CD4-positive, alpha-beta memory T cell (primary cell): ENCODE measurements around the gene NAV3. TPM values are rescaled to one million over a fixed set of nuclear protein-coding genes. Genes with fewer than 3 reads are reported as not detected.

Source experiments
- CTCF ChIA-PET: fragments of 350-600 bp; sonication (Branson Sonifier 250); formaldehyde crosslinking; loops from one replicate; lab custom pipeline; 2021; ENCODE audit warnings: inconsistent platforms; ENCODE audit not compliant: partially characterized antibody; lab: Charles Lee
- POLR2A ChIA-PET: fragments of 350-600 bp; sonication (Branson Sonifier 250); formaldehyde crosslinking; loops from one replicate; lab custom pipeline; 2021; ENCODE audit not compliant: partially characterized antibody; lab: Charles Lee
- DNase-seq, 5 donors: peaks; one replicate each; pipeline versions ENCODE4 v3.0.0 to v3.0.0-alpha.2; 2020 to 2022; ENCODE audit warnings: mixed read lengths in 1 of 5
- H3K27ac ChIP-seq: one replicate; pipeline ENCODE4 v1.7.0; 2013; ENCODE audit warnings: low read depth, low read length
- H3K27me3 ChIP-seq: 2 replicates; pipeline ENCODE4 v1.7.0; 2013; ENCODE audit warnings: mild to moderate bottlenecking, low read length, moderate library complexity; ENCODE audit not compliant: insufficient read depth
- H3K36me3 ChIP-seq: 2 replicates; pipeline ENCODE4 v1.7.0; 2013; ENCODE audit warnings: mild to moderate bottlenecking, low read length, moderate library complexity; ENCODE audit not compliant: insufficient read depth
- H3K4me1 ChIP-seq: 2 replicates; pipeline ENCODE4 v1.7.0; 2013; ENCODE audit warnings: mild to moderate bottlenecking, low read length, moderate library complexity; ENCODE audit not compliant: insufficient read depth
- H3K4me3 ChIP-seq, 2 donors: one replicate each; pipeline ENCODE4 v1.7.0; 2013; ENCODE audit warnings: low read length in 2 of 2, mild to moderate bottlenecking in 1 of 2
- H3K9me3 ChIP-seq, 2 donors: one replicate each; pipeline ENCODE4 v1.7.0; 2013; ENCODE audit warnings: low read length in 2 of 2, control low read depth in 1 of 2; ENCODE audit not compliant: control insufficient read depth in 1 of 2
- H3K27ac Mint-ChIP-seq, 7 donors: one replicate each; pipeline ENCODE4 v1.8.0; 2020 to 2021; ENCODE audit warnings: mixed read lengths in 7 of 7, mild to moderate bottlenecking in 6 of 7, inconsistent platforms in 3 of 7, moderate library complexity in 3 of 7
- H3K27me3 Mint-ChIP-seq, 2 donors: one replicate each; pipeline ENCODE4 v1.8.0; 2020 to 2021; ENCODE audit warnings: mixed read lengths in 2 of 2
- H3K36me3 Mint-ChIP-seq, 2 donors: one replicate each; pipeline ENCODE4 v1.8.0; 2020 to 2021; ENCODE audit warnings: mixed read lengths in 2 of 2, inconsistent platforms in 1 of 2, mild to moderate bottlenecking in 1 of 2
- H3K4me1 Mint-ChIP-seq, 4 donors: one replicate each; pipeline ENCODE4 v1.8.0; 2020 to 2021; ENCODE audit warnings: mixed read lengths in 4 of 4, mild to moderate bottlenecking in 1 of 4
- H3K4me3 Mint-ChIP-seq, 8 donors: one replicate each; pipeline ENCODE4 v1.8.0; 2020 to 2021; ENCODE audit warnings: mixed read lengths in 8 of 8, mild to moderate bottlenecking in 7 of 8, moderate library complexity in 6 of 8, inconsistent platforms in 3 of 8
- H3K9me3 Mint-ChIP-seq, 8 donors: one replicate each; pipeline ENCODE4 v1.8.0; 2020 to 2021; ENCODE audit warnings: mixed read lengths in 8 of 8, mild to moderate bottlenecking in 5 of 8, inconsistent platforms in 3 of 8, moderate library complexity in 1 of 8
- intact Hi-C: fragments of 100-400 bp; cut with micrococcal nuclease; formaldehyde crosslinking; loops from one replicate; pipeline ENCODE4 v1.15.1; 2023
- polyA plus RNA-seq, 2 donors: library from polyadenylated mRNA; unstranded; fragments of 300-500 nt; fragmentation: Illumina TruSeq; gene quantifications; one replicate each; pipeline ENCODE4 v1.2.3, GENCODE V29; 2021
- total RNA-seq, 2 experiments: library from RNA; stranded (reverse); gene quantifications; one replicate each; pipeline ENCODE4 v1.2.3, GENCODE V29; 2021

Gene NAV3
- total and polyA plus RNA-seq, 4 experiments from 2014 or later: not detected

DNA sequence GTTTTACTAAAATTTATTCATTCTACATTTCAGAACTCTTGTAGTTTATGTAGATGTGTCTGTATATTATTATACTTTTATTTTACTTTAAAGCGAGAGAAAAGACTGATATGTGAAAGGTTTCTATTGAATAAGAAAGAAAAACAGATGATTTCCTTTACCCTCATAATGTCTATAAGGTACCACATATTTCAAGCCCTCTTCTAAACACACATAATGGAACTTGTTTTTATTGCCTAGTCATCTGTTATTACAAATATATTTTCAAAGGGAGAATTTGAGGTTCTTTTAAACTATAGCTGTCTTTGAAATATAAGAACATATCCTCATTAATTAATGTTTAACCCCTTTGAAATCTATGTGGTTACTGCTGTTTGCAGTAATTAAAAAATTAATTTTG lies 34.5 kb downstream of the NAV3 start:
- H3K9me3 ChIP-seq: no peaks in the 10 kb centered on the region
- H3K27me3 ChIP-seq: no peaks in the 10 kb centered on the region
- H3K36me3 ChIP-seq: no peaks in the 10 kb centered on the region
- Mint-ChIP-seq H3K4me1 (no peaks in the 10 kb centered on the region), H3K9me3 (peaks cover 0 to 11% (median 4%) of the 10 kb centered on the region in 8 donors), H3K36me3 (no peaks in the 10 kb centered on the region), H3K27ac (no peak overlapping the region), H3K4me3 (no peak overlapping the region), H3K27me3 (no peaks in the 10 kb centered on the region)
- intact Hi-C loops: no loop called here
- H3K4me3 ChIP-seq: no peak overlapping the region
- H3K4me1 ChIP-seq: no peaks in the 10 kb centered on the region
- DNase-seq: no peak
- no peak overlapping the region for H3K27ac ChIP-seq
- CTCF ChIA-PET: no interaction called here
- POLR2A ChIA-PET: no interaction called here

DNA sequence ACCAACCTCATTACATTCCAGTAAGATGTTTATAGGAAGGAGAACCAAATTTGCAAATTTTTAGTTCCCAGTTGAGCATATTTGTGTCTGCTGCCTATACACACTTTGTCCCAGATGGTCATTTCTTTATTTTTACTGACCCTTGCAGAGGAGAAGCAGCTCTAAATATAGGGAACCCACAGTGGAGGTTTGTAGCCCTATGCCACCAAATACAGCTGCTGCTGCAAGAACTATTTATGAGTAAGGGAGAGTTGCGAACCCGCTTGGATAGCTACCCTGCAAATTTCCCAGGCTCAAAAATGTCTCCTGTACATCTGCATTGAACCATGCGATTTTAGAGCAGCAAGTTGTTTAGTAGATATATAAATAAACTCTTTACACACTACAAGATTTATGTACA lies 48.2 kb downstream of the NAV3 start:
- CTCF ChIA-PET: no interaction called here
- H3K9me3 Mint-ChIP-seq: peaks cover 0 to 17% (median 6%) of the 10 kb centered on the region in 8 donors

DNA sequence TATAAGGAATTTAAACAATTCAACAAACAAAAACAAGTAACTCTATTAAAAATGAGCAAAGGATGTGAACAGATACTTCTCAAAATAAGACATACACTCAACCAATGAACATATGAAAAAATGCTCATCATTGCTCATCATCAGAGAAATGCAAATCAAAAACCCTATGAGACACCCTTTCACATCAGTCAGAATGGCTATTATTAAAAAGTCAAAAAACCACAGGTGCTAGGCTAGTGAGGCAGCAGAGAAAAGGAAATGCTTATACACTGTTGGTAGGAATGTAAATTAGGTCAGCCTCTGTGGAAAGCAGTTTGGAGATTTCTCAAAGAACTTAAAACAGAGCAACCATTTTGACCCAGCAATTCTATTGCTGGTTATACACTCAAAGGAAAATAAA lies 52.0 kb downstream of the NAV3 start:
- ChIA-PET CTCF (no interaction called here), POLR2A (no interaction called here)
- Mint-ChIP-seq H3K9me3 (peaks cover 0 to 22% (median 6%) of the 10 kb centered on the region in 8 donors), H3K4me1 (no peaks in the 10 kb centered on the region), H3K27me3 (no peaks in the 10 kb centered on the region), H3K27ac (no peak overlapping the region), H3K4me3 (no peak overlapping the region), H3K36me3 (no peaks in the 10 kb centered on the region)
- DNase-seq: no peak
- intact Hi-C loops: no loop called here
- Histone ChIP-seq H3K9me3 (no peaks in the 10 kb centered on the region), H3K4me3 (no peak overlapping the region), H3K27me3 (no peaks in the 10 kb centered on the region), H3K27ac (no peak overlapping the region), H3K36me3 (no peaks in the 10 kb centered on the region), H3K4me1 (no peaks in the 10 kb centered on the region)

More for the DNA sequence above, 48.2 kb downstream of the NAV3 start:
- H3K36me3 ChIP-seq: no peaks in the 10 kb centered on the region
- H3K9me3 ChIP-seq: no peaks in the 10 kb centered on the region
- intact Hi-C loops: no loop called here
- no peaks in the 10 kb centered on the region for H3K36me3 Mint-ChIP-seq
- POLR2A ChIA-PET: no interaction called here
- H3K27ac Mint-ChIP-seq: peak overlapping the region in 1 of 7 donors; percentile 37
- no peak overlapping the region for H3K27ac ChIP-seq
- H3K4me3 Mint-ChIP-seq: no peak overlapping the region
- H3K4me3 ChIP-seq: no peak overlapping the region
- no peaks in the 10 kb centered on the region for H3K4me1 Mint-ChIP-seq
- DNase-seq: no peak
- H3K4me1 ChIP-seq: no peaks in the 10 kb centered on the region
- H3K27me3 ChIP-seq: no peaks in the 10 kb centered on the region
- H3K27me3 Mint-ChIP-seq: no peaks in the 10 kb centered on the region

DNA sequence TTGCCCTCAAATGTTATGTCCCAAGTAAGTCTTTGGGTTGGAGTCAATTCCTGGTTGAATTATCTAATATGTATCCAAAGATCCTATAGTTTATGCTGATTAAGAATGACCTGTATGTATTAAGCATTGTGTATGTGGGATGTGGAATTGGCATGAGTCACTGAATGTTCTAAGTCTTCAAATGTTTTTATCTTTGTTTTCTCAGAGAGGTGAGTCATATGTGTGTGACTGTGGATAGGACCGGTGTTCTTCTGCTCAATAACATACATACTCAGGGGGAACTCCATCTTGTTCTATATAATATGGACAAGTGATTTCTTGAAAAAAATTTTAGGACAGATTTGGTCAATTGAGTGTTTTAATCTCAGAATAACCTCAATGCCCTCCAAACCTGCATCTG lies 57.9 kb downstream of the NAV3 start:
- no peak for DNase-seq
- no peaks in the 10 kb centered on the region for H3K27me3 ChIP-seq

DNA sequence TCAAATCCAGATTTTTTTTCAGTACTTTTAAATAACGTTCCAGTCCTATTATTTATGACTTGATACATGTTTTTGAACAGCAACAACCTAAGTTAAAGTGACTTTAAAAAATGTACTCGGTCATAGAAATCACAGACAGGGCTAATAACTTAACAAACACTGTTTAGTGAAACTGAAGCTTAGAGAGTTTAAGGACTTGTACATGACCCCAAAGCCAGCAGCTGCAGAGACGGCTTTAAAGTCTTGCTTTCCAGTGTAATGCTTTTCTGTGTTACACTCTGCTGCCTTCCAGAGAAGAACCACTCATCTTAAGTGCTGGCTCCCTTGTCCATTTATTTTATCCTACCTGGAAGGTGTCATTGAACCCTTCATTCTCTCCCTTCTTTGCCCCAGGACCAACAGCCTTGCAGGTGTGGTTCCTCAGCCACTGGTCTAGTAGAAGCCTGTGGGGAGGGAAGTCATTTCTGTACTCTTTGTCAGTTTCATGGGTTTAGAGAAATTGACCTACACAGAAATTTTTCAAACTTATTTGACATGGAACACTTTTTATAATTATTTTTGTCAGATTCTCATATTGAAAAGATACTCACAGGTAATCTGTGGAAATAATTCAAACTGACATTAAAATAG lies 60.9 kb downstream of the NAV3 start:
- Mint-ChIP-seq H3K36me3 (no peaks in the 10 kb centered on the region), H3K27ac (no peak overlapping the region), H3K4me3 (no peak overlapping the region), H3K4me1 (no peaks in the 10 kb centered on the region), H3K27me3 (no peaks in the 10 kb centered on the region), H3K9me3 (peaks cover 0 to 5% (median 4%) of the 10 kb centered on the region in 8 donors)
- CTCF ChIA-PET: no interaction called here
- no peak overlapping the region for H3K4me3 ChIP-seq
- H3K27me3 ChIP-seq: no peaks in the 10 kb centered on the region
- POLR2A ChIA-PET: no interaction called here
- H3K36me3 ChIP-seq: no peaks in the 10 kb centered on the region
- no peaks in the 10 kb centered on the region for H3K9me3 ChIP-seq
- H3K27ac ChIP-seq: no peak overlapping the region
- intact Hi-C loops: no loop called here
- H3K4me1 ChIP-seq: no peaks in the 10 kb centered on the region
- no peak for DNase-seq

More for the DNA sequence above, 57.9 kb downstream of the NAV3 start:
- intact Hi-C loops: no loop called here
- H3K36me3 ChIP-seq: no peaks in the 10 kb centered on the region
- CTCF ChIA-PET: no interaction called here
- no peaks in the 10 kb centered on the region for H3K4me1 ChIP-seq
- H3K36me3 Mint-ChIP-seq: no peaks in the 10 kb centered on the region
- peaks cover 0 to 10% (median 2%) of the 10 kb centered on the region in 8 donors for H3K9me3 Mint-ChIP-seq
- POLR2A ChIA-PET: no interaction called here
- H3K4me1 Mint-ChIP-seq: no peaks in the 10 kb centered on the region
- no peak overlapping the region for H3K27ac Mint-ChIP-seq
- H3K4me3 Mint-ChIP-seq: no peak overlapping the region
- H3K27me3 Mint-ChIP-seq: no peaks in the 10 kb centered on the region
- no peak overlapping the region for H3K4me3 ChIP-seq
- H3K9me3 ChIP-seq: no peaks in the 10 kb centered on the region
- no peak overlapping the region for H3K27ac ChIP-seq

DNA sequence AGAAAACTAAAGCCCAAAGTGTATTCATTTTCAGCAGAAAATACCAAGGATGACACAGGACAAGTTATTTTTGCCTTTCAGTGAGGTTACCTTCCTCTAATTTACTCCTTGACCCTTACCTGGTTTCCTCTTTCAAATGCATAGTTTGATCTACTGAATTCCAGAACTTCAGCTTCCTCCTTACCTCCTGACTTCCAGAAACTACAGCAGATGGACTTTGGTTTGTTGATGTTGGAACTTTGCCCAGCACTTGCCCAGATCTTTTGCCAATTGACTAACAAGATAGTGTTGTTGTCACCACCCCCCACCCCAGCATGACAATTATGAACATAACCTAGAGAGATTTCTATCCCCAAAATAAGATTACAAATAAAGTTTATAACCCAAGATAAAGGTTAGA lies 63.2 kb downstream of the NAV3 start:
- H3K4me3 ChIP-seq: no peak overlapping the region
- H3K27me3 ChIP-seq: no peaks in the 10 kb centered on the region
- Mint-ChIP-seq H3K27ac (no peak overlapping the region), H3K4me3 (no peak overlapping the region), H3K9me3 (peaks cover 0 to 8% (median 1%) of the 10 kb centered on the region in 8 donors), H3K27me3 (no peaks in the 10 kb centered on the region), H3K36me3 (no peaks in the 10 kb centered on the region), H3K4me1 (no peaks in the 10 kb centered on the region)
- ChIA-PET POLR2A (no interaction called here), CTCF (no interaction called here)
- no peak overlapping the region for H3K27ac ChIP-seq
- intact Hi-C loops: no loop called here
- no peak for DNase-seq
- no peaks in the 10 kb centered on the region for H3K9me3 ChIP-seq
- H3K36me3 ChIP-seq: no peaks in the 10 kb centered on the region
- no peaks in the 10 kb centered on the region for H3K4me1 ChIP-seq

DNA sequence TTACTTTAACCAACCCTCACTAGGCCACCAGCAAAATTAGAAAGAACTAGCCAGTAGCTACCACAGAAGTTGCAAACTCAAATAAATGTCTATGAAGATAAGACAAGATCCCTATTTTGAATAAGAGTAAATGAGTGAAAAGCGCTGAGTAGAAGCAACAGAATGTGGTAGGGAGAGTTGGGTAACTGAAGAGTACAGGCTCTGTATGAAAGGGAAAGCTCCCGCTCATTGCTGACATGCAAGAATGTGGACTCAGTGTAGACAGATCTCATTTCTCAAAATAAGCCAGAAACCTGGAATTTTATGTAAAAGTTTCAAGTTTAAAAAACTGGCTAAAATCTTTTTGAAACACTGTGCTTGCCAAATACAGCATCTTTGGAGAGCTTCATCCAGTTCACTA lies 63.9 kb downstream of the NAV3 start:
- DNase-seq: no peak
- no peak overlapping the region for H3K4me3 Mint-ChIP-seq
- no peaks in the 10 kb centered on the region for H3K4me1 ChIP-seq
- H3K4me3 ChIP-seq: no peak overlapping the region
- no peaks in the 10 kb centered on the region for H3K27me3 Mint-ChIP-seq
- H3K9me3 Mint-ChIP-seq: peaks cover 0 to 6% (median 1%) of the 10 kb centered on the region in 8 donors
- H3K27ac Mint-ChIP-seq: no peak overlapping the region
- CTCF ChIA-PET: no interaction called here
- H3K36me3 Mint-ChIP-seq: no peaks in the 10 kb centered on the region
- H3K4me1 Mint-ChIP-seq: no peaks in the 10 kb centered on the region
- H3K27ac ChIP-seq: no peak overlapping the region
- no peaks in the 10 kb centered on the region for H3K36me3 ChIP-seq
- intact Hi-C loops: no loop called here
- POLR2A ChIA-PET: no interaction called here
- no peaks in the 10 kb centered on the region for H3K9me3 ChIP-seq
- no peaks in the 10 kb centered on the region for H3K27me3 ChIP-seq
